DOHH2 (cell line): ENCODE results near the gene IMMP2L.

ENCODE experiments used
- EZH2phosphoT487 ChIP-seq: fragments of 200-600 bp; sonication (generic); IDR thresholded peaks from 2 replicates; pipeline ENCODE4 v1.6.1; 2017; ENCODE audit warnings: borderline replicate concordance, mild to moderate bottlenecking, antibody characterized with exemption, low read length, moderate library complexity, mixed read lengths
- TF ChIP-seq, protein P1 (sequence below): fragments of 200-600 bp; sonication (generic); IDR thresholded peaks from one replicate; pipeline ENCODE4 v1.5.1; 2014; ENCODE audit warnings: antibody characterized with exemption, mild to moderate bottlenecking, low read depth, low read length; ENCODE audit not compliant: poor library complexity, severe bottlenecking

DNA sequence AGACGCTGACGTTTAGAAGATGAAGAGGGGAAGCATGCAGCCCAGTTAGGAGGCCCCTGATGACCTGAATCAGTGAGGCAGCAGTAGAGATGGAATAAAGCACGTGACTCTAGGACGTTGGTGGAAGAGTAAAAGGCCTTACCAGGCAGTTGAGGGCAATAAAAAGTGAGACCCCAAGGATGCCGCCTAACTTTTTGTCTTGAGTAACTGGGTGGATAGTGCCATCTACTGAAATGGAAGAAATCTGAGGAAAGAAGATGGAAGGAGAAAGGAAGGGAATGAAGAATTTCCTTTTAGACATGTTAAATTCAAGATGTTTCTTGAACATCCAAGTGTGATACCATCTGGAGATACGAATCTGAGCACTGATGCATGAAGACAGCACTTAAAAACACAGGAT, 691.4 kb downstream of the IMMP2L start:
- TF ChIP-seq, protein P1, sequence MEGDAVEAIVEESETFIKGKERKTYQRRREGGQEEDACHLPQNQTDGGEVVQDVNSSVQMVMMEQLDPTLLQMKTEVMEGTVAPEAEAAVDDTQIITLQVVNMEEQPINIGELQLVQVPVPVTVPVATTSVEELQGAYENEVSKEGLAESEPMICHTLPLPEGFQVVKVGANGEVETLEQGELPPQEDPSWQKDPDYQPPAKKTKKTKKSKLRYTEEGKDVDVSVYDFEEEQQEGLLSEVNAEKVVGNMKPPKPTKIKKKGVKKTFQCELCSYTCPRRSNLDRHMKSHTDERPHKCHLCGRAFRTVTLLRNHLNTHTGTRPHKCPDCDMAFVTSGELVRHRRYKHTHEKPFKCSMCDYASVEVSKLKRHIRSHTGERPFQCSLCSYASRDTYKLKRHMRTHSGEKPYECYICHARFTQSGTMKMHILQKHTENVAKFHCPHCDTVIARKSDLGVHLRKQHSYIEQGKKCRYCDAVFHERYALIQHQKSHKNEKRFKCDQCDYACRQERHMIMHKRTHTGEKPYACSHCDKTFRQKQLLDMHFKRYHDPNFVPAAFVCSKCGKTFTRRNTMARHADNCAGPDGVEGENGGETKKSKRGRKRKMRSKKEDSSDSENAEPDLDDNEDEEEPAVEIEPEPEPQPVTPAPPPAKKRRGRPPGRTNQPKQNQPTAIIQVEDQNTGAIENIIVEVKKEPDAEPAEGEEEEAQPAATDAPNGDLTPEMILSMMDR: no peak
- TF ChIP-seq EZH2phosphoT487: no peak
